Measurements from ENCODE around the gene OSER1. TPM values are rescaled to one million over a fixed set of nuclear protein-coding genes. Genes with fewer than 3 reads are reported as not detected.

Gene OSER1
- total and polyA plus RNA-seq, 9 of the 15 experiments (the other 6 are each of a cell fraction or from before 2014, with no cell fraction given): 15.5 to 57.3 (median 19.9) TPM

DNA sequence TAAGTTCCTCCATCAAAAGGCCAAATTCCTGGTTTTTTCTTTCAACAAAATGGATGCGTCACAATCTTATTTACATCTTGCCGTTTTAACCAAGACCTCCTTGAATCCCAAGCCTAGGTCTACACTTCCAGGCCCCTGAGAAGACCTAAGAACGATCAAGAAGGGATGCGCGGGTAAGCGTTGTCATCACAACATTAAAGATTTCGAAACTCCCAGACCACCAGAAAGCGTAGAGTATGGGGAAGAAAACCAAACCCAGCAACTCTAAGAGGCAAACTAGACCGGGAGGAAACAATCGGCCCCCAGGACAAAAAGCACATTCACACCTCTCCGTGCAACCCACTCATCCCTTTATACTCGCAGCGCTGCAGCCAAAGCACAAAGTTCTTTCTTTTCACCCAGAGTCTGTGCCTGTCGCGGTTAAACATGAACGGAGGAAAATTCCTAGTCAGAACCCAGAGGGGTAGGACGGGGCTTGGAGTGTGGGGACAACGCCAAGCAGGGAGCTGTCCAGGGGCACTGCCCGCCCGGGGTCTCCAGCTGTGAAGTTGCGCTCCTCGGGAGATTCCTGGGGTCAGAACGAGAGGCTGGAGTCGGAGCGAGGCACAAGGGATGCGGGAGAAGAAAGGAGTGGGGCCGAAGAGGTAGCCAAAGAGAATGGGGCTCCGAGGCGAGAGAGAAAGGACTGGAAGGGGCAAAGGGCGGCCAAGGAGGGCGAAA is 725 bp downstream of the OSER1 start (continued):
- TF ChIP-seq, protein P1, sequence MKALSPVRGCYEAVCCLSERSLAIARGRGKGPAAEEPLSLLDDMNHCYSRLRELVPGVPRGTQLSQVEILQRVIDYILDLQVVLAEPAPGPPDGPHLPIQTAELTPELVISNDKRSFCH (CRISPR knock-in tag; IDR thresholded peaks at IDR 0.05): no peak
- TF ChIP-seq, protein P1 (tag; IDR thresholded peaks at IDR 0.05): no peak
- TF ChIP-seq SAP30 (IDR thresholded peaks at IDR 0.05; ENCODE audit: borderline replicate concordance, insufficient read depth, low read depth, low read length, poor library complexity, severe bottlenecking) (peak; percentile 43), CTBP1 (IDR thresholded peaks at IDR 0.05; ENCODE audit: borderline replicate concordance) (no peak)

DNA sequence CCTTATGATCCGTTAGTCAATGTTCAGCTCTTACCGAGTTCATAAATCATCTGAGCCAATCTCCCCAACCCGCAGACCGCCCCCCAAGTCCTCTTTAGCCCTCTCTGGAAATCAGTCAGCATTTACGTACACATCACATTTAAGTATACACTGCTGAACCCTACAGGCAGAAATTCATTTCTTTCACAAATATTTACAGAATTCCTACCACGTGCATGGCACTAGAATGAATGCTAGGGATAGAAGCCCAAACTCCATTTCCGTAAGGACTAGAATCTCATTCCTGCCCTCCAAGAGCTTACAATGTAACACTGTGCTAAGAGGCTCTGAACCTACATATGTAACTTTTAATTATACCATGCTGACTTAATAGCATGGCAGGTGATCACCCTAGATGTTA is 1.8 kb downstream of the OSER1 start:
- no peak for FAIRE-seq
- Histone ChIP-seq H3K9ac (ENCODE audit: insufficient read depth in 1 of 2, low read depth in 2 of 2, low read length in 2 of 2) (peak overlapping the region; percentile 54 to 82; a peak in 3 of 4 replicates), H3K79me2 (ENCODE audit: control insufficient read depth, insufficient read depth, low read length) (peaks cover 45% of the 10 kb centered on the region), H3K9me1 (ENCODE audit: control insufficient read depth, insufficient read depth, low read length) (no peaks in the 10 kb centered on the region), H3K4me3 (peak overlapping the region; percentile 94), H3K27ac (ENCODE audit: extremely low read depth, low read depth, low read length) (no peak overlapping the region), H3K36me3 (ENCODE audit: control insufficient read depth, insufficient read depth, low read length) (peaks cover 19% of the 10 kb centered on the region), H3K9me3 (replicated peaks; ENCODE audit: control insufficient read depth, insufficient read depth, low read depth, low read length) (no peaks in the 10 kb centered on the region), H2AFZ (ENCODE audit: low read depth, low read length) (no peak overlapping the region), H3K4me1 (replicated peaks in 1 of 2; ENCODE audit: control insufficient read depth in 2 of 2, insufficient read depth in 2 of 2, low read length in 2 of 2) (peaks cover 23 to 29% of the 10 kb centered on the region in 2 experiments), H3K27me3 (ENCODE audit: control insufficient read depth in 2 of 2, insufficient read depth in 2 of 2, low read length in 2 of 2) (no peaks in the 10 kb centered on the region), H3K4me2 (ENCODE audit: insufficient read depth, low read length) (peak overlapping the region; percentile 93), H4K20me1 (replicated peaks; ENCODE audit: control insufficient read depth, insufficient read depth, low read length) (0 out of 2 replicates have a peak, but pooled peaks cover 4% of the 10 kb centered on the region)
- DNase-seq (ENCODE audit: extremely low read depth in 1 of 4, low spot score in 3 of 4): peak in 1 of 4 experiments; percentile 25
- in situ Hi-C loops (cut with MboI) (no loop called here), intact Hi-C loops (cut with micrococcal nuclease) (no loop called here)
- ATAC-seq: no peak
- no TSS peak for BruUV-seq (replicated peaks)
- CTCF ChIA-PET (ENCODE audit: low intra/inter-chr PET ratio): no interaction called here
- 5% methylated on average over 7 of the region's 7 CpGs for WGBS (ENCODE audit: insufficient coverage, low coverage, missing lambda C conversion rate)
- POLR2A ChIA-PET: interaction anchor here (0.7 to 1.0 kb wide), 2 partner anchors 13 to 33 kb away, joined by 3 to 6 read pairs; no protein-coding TSS in a partner anchor
- TF ChIP-seq, protein P2, sequence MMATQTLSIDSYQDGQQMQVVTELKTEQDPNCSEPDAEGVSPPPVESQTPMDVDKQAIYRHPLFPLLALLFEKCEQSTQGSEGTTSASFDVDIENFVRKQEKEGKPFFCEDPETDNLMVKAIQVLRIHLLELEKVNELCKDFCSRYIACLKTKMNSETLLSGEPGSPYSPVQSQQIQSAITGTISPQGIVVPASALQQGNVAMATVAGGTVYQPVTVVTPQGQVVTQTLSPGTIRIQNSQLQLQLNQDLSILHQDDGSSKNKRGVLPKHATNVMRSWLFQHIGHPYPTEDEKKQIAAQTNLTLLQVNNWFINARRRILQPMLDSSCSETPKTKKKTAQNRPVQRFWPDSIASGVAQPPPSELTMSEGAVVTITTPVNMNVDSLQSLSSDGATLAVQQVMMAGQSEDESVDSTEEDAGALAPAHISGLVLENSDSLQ (IDR thresholded peaks at IDR 0.05): peak; percentile 70
- TF ChIP-seq, protein P3, sequence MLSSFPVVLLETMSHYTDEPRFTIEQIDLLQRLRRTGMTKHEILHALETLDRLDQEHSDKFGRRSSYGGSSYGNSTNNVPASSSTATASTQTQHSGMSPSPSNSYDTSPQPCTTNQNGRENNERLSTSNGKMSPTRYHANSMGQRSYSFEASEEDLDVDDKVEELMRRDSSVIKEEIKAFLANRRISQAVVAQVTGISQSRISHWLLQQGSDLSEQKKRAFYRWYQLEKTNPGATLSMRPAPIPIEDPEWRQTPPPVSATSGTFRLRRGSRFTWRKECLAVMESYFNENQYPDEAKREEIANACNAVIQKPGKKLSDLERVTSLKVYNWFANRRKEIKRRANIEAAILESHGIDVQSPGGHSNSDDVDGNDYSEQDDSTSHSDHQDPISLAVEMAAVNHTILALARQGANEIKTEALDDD (IDR thresholded peaks at IDR 0.05): peak; percentile 41; the same call in 1 of the 2 replicates
- TF ChIP-seq, protein P4, sequence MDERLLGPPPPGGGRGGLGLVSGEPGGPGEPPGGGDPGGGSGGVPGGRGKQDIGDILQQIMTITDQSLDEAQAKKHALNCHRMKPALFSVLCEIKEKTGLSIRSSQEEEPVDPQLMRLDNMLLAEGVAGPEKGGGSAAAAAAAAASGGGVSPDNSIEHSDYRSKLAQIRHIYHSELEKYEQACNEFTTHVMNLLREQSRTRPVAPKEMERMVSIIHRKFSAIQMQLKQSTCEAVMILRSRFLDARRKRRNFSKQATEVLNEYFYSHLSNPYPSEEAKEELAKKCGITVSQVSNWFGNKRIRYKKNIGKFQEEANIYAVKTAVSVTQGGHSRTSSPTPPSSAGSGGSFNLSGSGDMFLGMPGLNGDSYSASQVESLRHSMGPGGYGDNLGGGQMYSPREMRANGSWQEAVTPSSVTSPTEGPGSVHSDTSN (CRISPR knock-in tag; IDR thresholded peaks at IDR 0.05; ENCODE audit: low read depth): no peak
- TF ChIP-seq, protein P4 (tag; conservative IDR thresholded peaks at IDR 0.05; ENCODE audit: low read depth): peak; percentile 27; the same call in 1 of the 2 replicates
- TF ChIP-seq MEIS2 (IDR thresholded peaks at IDR 0.05; ENCODE audit: partially characterized antibody): peak; percentile 62
- TF ChIP-seq, protein P5, sequence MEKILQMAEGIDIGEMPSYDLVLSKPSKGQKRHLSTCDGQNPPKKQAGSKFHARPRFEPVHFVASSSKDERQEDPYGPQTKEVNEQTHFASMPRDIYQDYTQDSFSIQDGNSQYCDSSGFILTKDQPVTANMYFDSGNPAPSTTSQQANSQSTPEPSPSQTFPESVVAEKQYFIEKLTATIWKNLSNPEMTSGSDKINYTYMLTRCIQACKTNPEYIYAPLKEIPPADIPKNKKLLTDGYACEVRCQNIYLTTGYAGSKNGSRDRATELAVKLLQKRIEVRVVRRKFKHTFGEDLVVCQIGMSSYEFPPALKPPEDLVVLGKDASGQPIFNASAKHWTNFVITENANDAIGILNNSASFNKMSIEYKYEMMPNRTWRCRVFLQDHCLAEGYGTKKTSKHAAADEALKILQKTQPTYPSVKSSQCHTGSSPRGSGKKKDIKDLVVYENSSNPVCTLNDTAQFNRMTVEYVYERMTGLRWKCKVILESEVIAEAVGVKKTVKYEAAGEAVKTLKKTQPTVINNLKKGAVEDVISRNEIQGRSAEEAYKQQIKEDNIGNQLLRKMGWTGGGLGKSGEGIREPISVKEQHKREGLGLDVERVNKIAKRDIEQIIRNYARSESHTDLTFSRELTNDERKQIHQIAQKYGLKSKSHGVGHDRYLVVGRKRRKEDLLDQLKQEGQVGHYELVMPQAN (IDR thresholded peaks at IDR 0.05; ENCODE audit: borderline replicate concordance): no peak
- TF ChIP-seq CREB1 (IDR thresholded peaks at IDR 0.05): no peak
- TF ChIP-seq CREB1 (CRISPR knock-in tag; IDR thresholded peaks at IDR 0.05): no peak
